Right cardiac atrium (tissue), 5 donors: ENCODE measurements around the gene PRR14. TPM values are rescaled to one million over a fixed set of nuclear protein-coding genes. Genes with fewer than 3 reads are reported as not detected.

Experiments
- ATAC-seq, 2 donors: fragments of 200-7000 bp; cut with Tn5 transposase; one replicate each; pipeline versions ENCODE4 v1.8.0 to v1.9.1; 2020; ENCODE audit warnings: moderate library complexity in 2 of 2, mild to moderate bottlenecking in 1 of 2
- DNase-seq, 3 donors: peaks; one replicate each; pipeline ENCODE4 v3.0.0-alpha.2; 2020
- H3K27ac ChIP-seq: one replicate; pipeline ENCODE4 v1.5.1; 2013; ENCODE audit warnings: mild to moderate bottlenecking, low read length, control low read depth, moderate library complexity
- H3K27me3 ChIP-seq: one replicate; pipeline ENCODE4 v1.6.1; 2013; ENCODE audit not compliant: control insufficient read depth, insufficient read depth
- H3K4me1 ChIP-seq: one replicate; pipeline ENCODE4 v1.6.1; 2013; ENCODE audit warnings: low read length; ENCODE audit not compliant: control insufficient read depth, insufficient read depth
- H3K4me3 ChIP-seq: one replicate; pipeline ENCODE4 v1.5.1; 2013; ENCODE audit warnings: low read length, control low read depth
- H3K9me3 ChIP-seq: one replicate; pipeline ENCODE4 v1.6.1; 2013; ENCODE audit warnings: low read length; ENCODE audit not compliant: control insufficient read depth
- WGBS: extraction: QIAGEN DNeasy Blood & Tissue Kit; methylation state at CpG from one replicate; pipeline ENCODE4 v1.1.7; 2013; 5-methylcytosine and 5-hydroxymethylcytosine counted together
- intact Hi-C, 4 donors: fragments of 100-400 bp; cut with DNase I; formaldehyde crosslinking; loops; one replicate each; pipeline versions ENCODE4 v1.11.0 to v1.14.0; 2022 to 2023
- polyA plus RNA-seq: library from polyadenylated mRNA; stranded (reverse); fragments of 200-250 nt; gene quantifications from one replicate; pipeline ENCODE4 v1.2.3, GENCODE V29; 2013
- total RNA-seq, 4 donors: library from RNA; stranded (reverse); fragmentation: NEBNext Ultra II Directional; extraction: Animal tissue kit (Norgen Biotek cat#: 25700); gene quantifications; one replicate each; pipeline ENCODE4 v1.2.1, GENCODE V29; 2021
- donor health status: healthy with polysubstance abuse.
- donor health status: DM: no; HTN: yes; CAD: no.
- donor health status: DM: no; HTN: no; CAD: no.
- donor health status: DM: no; HTN: yes; CAD: no; lungs with severe emphysema.
- donor health status: DM: yes; HTN: yes; CAD: no.

Gene PRR14
- total and polyA plus RNA-seq, 5 donors: 19.1 to 27.6 (median 23.4) TPM

DNA sequence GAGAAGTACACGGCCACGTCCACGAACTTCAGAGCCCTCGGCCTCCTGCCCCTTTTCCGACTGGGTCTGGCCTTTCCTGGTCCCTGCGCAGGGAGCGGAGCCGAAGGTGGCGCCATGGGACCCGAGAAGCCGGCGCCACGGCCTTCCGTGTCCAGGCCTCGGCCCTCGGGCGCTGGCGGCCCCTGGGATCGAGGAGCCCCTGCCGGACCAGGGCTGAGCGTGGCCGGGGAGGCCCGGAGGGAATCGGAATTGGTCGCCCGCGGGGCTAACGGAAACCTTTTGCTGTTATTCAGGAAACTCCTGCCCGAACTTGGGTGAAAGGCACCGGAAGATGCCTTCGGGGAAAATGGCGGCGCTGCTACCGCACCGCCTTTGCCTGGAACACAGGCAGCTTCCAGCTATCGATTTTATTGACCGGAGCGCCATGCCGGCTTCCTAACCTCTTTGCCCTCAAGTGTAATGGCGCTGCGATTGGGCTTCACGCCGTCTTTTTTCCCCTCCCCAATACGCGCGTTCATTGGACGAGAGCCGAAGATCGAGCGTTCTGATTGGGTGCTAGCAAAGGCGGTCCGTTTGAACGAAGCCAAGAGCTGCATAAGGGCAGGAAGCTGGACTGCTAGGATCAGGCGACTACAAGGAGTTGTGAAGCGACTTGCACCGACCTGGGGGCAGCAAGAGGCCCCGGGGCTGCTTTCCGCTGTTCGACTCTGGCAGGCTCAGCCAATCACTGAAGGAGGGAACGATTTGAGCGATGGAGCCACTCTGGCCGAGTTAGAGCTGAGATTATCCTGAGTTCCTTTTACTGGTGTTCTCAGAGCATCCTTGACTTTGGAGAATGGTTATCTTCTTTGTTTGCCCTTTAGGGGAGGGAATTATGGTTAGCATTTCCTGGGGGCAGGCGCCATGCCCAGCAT, 40.6 kb upstream of the PRR14 start, which contains the start of gene ZNF689:
ZNF689 (minus strand) TSS at position 464 of the 914 bp plus-strand sequence; CDS start at position 116, 348 bp downstream.
- intact Hi-C loops: loop anchor here in 3 of 4 donors (10.0 kb wide), 2 partner anchors 165 to 175 kb away; partner anchors contain the start of genes SEPHS2 (in 2 of the 3) and DCTPP1 (in 1 of the 3)
- no peaks in the 10 kb centered on the region for H3K9me3 ChIP-seq
- H3K4me3 ChIP-seq: peak within 1 kb of the TSS; percentile 88
- WGBS: under 1% methylated on average over 63 of the region's 63 CpGs
- H3K27me3 ChIP-seq: no peaks in the 10 kb centered on the region
- ATAC-seq: peak; percentile 97 to 99
- H3K27ac ChIP-seq: peak within 1 kb of the TSS; percentile 94
- peak; percentile 93 to 96 (median 96) for DNase-seq
- H3K4me1 ChIP-seq: no peaks in the 10 kb centered on the region

DNA sequence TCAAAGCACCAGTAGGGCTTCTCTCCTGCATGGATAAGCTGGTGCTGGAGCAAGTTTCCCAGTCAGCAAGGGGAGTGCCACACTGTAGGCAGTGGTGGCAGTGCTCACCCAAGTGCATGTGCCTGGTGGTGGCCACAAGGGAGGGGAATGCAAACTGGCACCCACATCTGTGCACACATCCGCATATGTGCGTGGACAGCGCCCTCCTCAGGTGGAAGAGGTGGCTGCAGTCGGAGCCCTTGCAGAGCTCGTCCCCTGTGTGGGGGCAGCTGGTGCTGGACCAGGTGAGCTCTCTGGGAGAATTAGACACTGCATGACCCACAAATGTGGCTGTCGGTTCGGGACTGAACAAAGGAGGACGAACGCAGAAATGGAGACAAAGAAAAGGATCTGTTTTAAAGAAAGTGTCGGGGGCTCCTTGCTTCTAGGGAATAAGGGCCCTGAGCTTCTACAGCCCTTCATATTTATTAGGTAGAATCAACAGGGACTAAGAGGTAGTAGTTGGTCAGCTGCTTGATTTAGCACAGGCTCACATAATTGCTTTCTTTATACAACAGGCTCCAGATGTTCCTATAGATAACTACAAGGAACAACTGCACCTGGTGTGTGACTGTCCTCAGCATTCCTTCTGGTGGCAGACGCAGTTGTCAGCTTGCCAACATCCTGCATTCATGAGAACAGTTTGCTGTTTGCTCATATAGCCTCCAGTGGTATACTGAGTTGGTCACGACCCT, 35.2 kb upstream of the PRR14 start:
- Histone ChIP-seq H3K27me3 (no peaks in the 10 kb centered on the region), H3K4me3 (no peak overlapping the region), H3K27ac (no peak overlapping the region), H3K4me1 (no peaks in the 10 kb centered on the region), H3K9me3 (no peaks in the 10 kb centered on the region)
- peak in 2 of 3 donors; percentile 75 to 79 for DNase-seq
- intact Hi-C loops: loop anchor here in 1 of 4 donors (10.0 kb wide), 1 partner anchor 171 kb away; the partner anchor contains the start of gene SEPHS2
- ATAC-seq: peak; percentile 42
- WGBS: 37% methylated on average over 12 of the region's 12 CpGs

DNA sequence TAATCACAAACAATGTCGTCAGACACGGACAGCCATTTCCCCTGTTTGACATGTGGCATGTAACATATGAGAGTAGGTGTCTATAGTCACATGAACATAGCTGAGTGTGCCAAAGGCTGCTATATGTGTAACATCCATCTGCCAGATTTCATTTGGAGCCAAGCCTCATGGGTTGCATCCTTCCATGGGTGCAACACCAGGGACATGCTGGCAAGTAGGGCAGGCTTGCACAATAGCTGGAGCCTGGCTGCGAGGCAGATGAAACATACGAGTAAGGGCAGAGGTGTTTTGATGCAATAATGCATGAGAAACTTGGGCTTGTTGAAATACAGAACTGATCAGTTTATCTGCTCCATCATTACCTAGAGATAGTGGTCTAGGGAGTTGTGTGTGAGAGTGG, 31.6 kb upstream of the PRR14 start:
- WGBS: 87% methylated on average over 4 of the region's 4 CpGs
- no peak for ATAC-seq

DNA sequence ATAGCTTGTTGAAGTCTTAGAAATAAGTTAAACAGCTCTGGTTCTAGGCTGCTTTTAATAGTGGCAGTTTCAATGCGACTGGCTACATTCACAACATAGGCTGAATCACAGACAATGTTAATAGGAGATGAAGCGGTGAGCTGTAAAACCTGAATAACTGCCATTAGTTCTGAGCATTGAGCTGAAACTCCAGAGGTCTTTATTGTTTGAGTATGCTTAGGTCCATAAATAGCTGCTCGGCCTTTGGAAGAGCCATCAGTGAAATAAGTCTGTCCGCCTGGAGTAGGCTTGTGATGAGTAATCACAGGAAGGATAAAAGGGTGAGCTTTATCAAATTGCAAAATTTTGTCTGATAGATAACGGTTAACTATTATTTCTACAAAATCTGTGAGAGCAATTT, 31.1 kb upstream of the PRR14 start:
- no peak for ATAC-seq
- intact Hi-C loops: loop anchor here in 1 of 4 donors (10.0 kb wide), 1 partner anchor 175 kb away; the partner anchor contains the start of gene SEPHS2
- Histone ChIP-seq H3K4me1 (no peaks in the 10 kb centered on the region), H3K9me3 (no peaks in the 10 kb centered on the region), H3K4me3 (no peak overlapping the region), H3K27ac (no peak overlapping the region), H3K27me3 (no peaks in the 10 kb centered on the region)
- WGBS: 85% methylated on average over 5 of the region's 5 CpGs
- DNase-seq: no peak

More for the DNA sequence above, 31.6 kb upstream of the PRR14 start:
- DNase-seq: no peak
- intact Hi-C loops: loop anchor here in 1 of 4 donors (10.0 kb wide), 1 partner anchor 174 kb away; the partner anchor contains the start of gene SEPHS2
- Histone ChIP-seq H3K4me3 (no peak overlapping the region), H3K27ac (no peak overlapping the region), H3K4me1 (no peaks in the 10 kb centered on the region), H3K9me3 (no peaks in the 10 kb centered on the region), H3K27me3 (no peaks in the 10 kb centered on the region)

DNA sequence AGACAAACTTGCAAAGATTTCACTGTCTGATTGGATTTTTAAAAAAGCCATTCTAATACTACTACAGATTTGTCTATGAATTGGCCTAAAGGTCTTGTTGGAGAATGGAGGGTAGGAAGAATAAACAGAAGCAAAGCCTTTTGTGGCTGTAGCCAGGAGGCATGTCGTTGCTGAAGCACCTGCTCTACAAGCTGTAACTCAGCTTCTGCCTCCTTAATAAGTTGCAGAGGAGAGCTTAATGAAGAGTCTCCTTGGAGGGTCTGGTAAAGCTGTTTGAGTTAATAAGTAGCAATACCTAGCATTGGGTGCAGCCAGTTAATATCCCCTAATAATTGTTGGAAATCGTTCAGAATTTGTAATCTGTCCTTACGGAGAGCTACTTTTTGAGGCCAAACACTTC, 30.6 kb upstream of the PRR14 start:
- intact Hi-C loops: no loop called here
- H3K4me3 ChIP-seq: no peak overlapping the region
- H3K27me3 ChIP-seq: no peaks in the 10 kb centered on the region
- 58% methylated on average over 3 of the region's 3 CpGs for WGBS
- H3K27ac ChIP-seq: no peak overlapping the region
- no peaks in the 10 kb centered on the region for H3K9me3 ChIP-seq
- no peaks in the 10 kb centered on the region for H3K4me1 ChIP-seq
- DNase-seq: no peak
- no peak for ATAC-seq

DNA sequence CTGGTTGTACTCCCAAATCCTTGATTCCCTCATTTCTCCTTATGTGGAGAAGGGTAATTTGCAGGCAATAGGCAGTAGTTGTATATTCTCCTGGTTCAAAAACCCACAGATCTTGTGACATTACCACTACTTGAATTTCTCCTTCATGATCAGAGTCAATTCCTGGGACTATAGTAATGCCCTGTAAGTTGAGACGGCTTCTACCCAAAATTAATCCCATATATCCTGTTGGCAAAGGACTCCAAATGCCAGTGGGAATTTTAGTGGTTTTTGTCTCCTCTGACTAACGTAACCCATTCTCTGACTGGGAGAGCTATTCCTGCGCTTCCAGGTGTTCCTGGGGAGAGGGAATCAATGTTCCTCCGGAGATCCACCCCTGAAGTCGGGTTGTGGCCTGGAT, 29.0 kb upstream of the PRR14 start:
- H3K4me1 ChIP-seq: no peaks in the 10 kb centered on the region
- WGBS: 76% methylated on average over 5 of the region's 5 CpGs
- intact Hi-C loops: no loop called here
- ATAC-seq (no peak), DNase-seq (no peak)
- H3K9me3 ChIP-seq: no peaks in the 10 kb centered on the region
- no peak overlapping the region for H3K27ac ChIP-seq
- H3K4me3 ChIP-seq: no peak overlapping the region
- no peaks in the 10 kb centered on the region for H3K27me3 ChIP-seq

DNA sequence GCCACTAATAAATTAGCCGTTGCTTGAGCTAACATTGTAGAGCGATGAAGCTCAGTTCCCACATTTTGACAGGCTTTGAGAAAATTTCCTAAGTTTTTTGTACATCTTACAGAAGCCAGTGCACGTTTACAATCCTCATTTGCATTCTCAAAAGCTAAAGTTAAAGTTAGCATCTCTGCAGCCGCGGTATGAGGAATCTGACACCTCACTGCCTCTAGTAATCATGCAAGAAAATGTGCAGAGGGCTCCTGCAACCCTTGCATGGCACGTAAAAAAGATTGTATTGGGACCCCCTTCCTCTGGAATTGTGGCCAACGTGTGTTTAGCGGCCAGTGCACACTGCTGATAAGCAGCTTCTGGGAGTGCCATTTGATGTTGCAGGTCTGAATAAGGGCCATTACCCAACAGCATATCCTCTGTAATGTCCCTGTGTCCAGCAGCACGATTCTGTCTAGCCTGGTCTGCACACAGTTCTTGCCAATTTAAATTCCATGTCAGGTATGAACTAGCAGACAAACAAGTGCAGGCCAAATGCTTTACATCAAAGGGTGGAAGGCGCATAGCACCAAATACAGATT, 28.2 kb upstream of the PRR14 start:
- H3K27ac ChIP-seq: no peak overlapping the region
- no peaks in the 10 kb centered on the region for H3K27me3 ChIP-seq
- ATAC-seq (no peak), DNase-seq (no peak)
- 49% methylated on average over 10 of the region's 10 CpGs for WGBS
- no peaks in the 10 kb centered on the region for H3K9me3 ChIP-seq
- H3K4me3 ChIP-seq: no peak overlapping the region
- H3K4me1 ChIP-seq: no peaks in the 10 kb centered on the region
- intact Hi-C loops: no loop called here

DNA sequence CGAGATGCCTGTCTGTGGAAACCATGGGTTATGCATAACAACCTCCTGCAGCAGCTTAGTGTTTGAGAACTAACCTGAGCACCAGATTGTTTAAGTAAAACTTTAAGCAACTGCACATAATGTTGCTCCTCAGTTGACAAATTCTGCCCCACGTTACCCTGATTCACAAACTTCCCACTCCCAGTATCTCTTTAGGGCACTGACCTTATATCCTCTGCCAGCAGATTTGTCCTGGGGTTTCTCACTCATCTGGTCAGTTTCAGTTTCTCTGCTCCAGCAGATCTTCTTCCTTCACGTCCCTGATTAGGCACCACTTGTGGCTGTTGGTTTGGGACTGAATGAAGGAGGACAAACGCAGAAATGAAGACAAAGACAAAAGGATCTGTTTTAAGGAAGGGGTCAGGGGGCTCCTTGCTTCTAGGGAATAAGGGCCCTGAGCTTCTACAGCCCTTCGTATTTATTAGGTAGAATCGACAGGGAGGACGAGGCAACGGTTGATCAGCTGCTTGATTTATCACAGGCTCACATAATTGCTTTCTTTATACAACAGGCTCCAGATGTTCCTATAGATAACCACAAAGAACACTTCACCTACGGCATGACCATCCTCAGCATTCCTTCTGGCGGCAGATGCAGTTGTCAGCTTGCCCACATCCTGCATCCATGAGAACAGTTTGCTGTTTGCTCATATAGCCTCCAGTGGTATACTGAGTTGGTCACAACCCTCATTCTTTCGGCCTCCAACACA, 27.1 kb upstream of the PRR14 start:
- DNase-seq: no peak
- no peaks in the 10 kb centered on the region for H3K9me3 ChIP-seq
- H3K27ac ChIP-seq: no peak overlapping the region
- 82% methylated on average over 11 of the region's 11 CpGs for WGBS
- intact Hi-C loops: no loop called here
- no peak for ATAC-seq
- no peaks in the 10 kb centered on the region for H3K4me1 ChIP-seq
- H3K27me3 ChIP-seq: no peaks in the 10 kb centered on the region
- no peak overlapping the region for H3K4me3 ChIP-seq

DNA sequence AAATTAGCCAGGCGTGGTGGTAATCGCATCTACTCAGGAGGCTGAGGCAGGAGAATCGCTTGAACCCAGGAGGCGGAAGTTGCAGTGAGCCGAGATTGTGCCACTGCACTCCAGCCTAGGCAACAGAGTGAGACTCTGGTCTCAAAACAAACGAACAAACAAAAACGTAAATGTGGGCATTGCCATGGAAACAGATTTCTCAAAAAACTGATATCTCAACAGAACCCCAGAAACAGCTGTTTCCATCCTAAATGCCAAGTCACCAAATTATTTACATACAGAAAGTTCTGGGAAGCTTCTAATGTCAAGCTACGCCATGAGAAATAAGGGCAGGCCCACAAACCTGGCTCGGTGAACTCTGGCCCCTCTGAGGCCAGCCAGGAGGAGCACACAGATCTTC, 24.5 kb upstream of the PRR14 start:
- intact Hi-C loops: no loop called here
- Histone ChIP-seq H3K4me3 (no peak overlapping the region), H3K9me3 (no peaks in the 10 kb centered on the region), H3K4me1 (no peaks in the 10 kb centered on the region), H3K27me3 (no peaks in the 10 kb centered on the region), H3K27ac (no peak overlapping the region)
- ATAC-seq: no peak
- 88% methylated on average over 9 of the region's 9 CpGs for WGBS
- DNase-seq: no peak
